Tibial nerve (tissue), 3 donors: Measurements from ENCODE around the gene WIPF1.

Experiments
- CTCF ChIP-seq, 5 experiments: fragments of 200-600 bp in 3 of 5; fragments of 450-650 bp in 2 of 5; sonication (generic) in 3 of 5; IDR thresholded peaks; one replicate each; pipeline ENCODE4 v1.5.1; 2016 to 2019; ENCODE audit warnings: antibody characterized with exemption in 5 of 5, mild to moderate bottlenecking in 3 of 5, moderate library complexity in 2 of 5
- POLR2A ChIP-seq, 2 donors: fragments of 450-650 bp; IDR thresholded peaks; one replicate each; pipeline ENCODE4 v1.6.1; 2017; ENCODE audit warnings: antibody characterized with exemption in 2 of 2, mild to moderate bottlenecking in 2 of 2, moderate library complexity in 2 of 2

GRCh38 chr2:174570318-174570958 is 27.2 kb downstream of the WIPF1 start:
- TF ChIP-seq CTCF (IDR thresholded peaks at IDR 0.05) (no peak), POLR2A (IDR thresholded peaks at IDR 0.05) (no peak)
